ENCODE data around the gene AGBL1.

Gene AGBL1

GRCh38 chr15:86079508-86080266, at the start of gene AGBL1:
TSS of gene AGBL1 (plus strand) at chr15:86079871.
- no peak for DNase-seq

GRCh38 chr15:86034904-86035303, 44.8 kb upstream of the AGBL1 start:
- no peak for DNase-seq

- DNase-seq, result no peak
These were observed 43.4 kb upstream of the AGBL1 start for GRCh38 chr15:86036243-86036642.

GRCh38 chr15:86038491-86038890, 41.2 kb upstream of the AGBL1 start:
- DNase-seq, result no peak

- no peak for DNase-seq
These were observed 39.2 kb upstream of the AGBL1 start for GRCh38 chr15:86040356-86041033.

GRCh38 chr15:86041399-86041798, 38.3 kb upstream of the AGBL1 start:
- no peak for DNase-seq

GRCh38 chr15:86042226-86042625, 37.4 kb upstream of the AGBL1 start:
- no peak for DNase-seq

GRCh38 chr15:86044981-86045380, 34.7 kb upstream of the AGBL1 start:
- no peak for DNase-seq

GRCh38 chr15:86054338-86054737, 25.3 kb upstream of the AGBL1 start:
- no peak for DNase-seq

- DNase-seq, result no peak
These were observed 24.0 kb upstream of the AGBL1 start for GRCh38 chr15:86055688-86056087.

GRCh38 chr15:86059851-86060250, 19.8 kb upstream of the AGBL1 start:
- DNase-seq, result no peak

- DNase-seq, result no peak
These were observed 19.0 kb upstream of the AGBL1 start for GRCh38 chr15:86060674-86061073.

- no peak for DNase-seq
These were observed 18.1 kb upstream of the AGBL1 start for GRCh38 chr15:86061581-86061980.

- DNase-seq, result no peak
These were observed 16.9 kb upstream of the AGBL1 start for GRCh38 chr15:86062646-86063243.

GRCh38 chr15:86063356-86064095, 16.1 kb upstream of the AGBL1 start:
- no peak for DNase-seq

GRCh38 chr15:86064326-86064725, 15.3 kb upstream of the AGBL1 start:
- no peak for DNase-seq

GRCh38 chr15:86066174-86066834, 13.4 kb upstream of the AGBL1 start:
- DNase-seq, result no peak

- DNase-seq, result no peak
These were observed 6.4 kb upstream of the AGBL1 start for GRCh38 chr15:86073281-86073680.

- no peak for DNase-seq
These were observed 3.2 kb upstream of the AGBL1 start for GRCh38 chr15:86076468-86076867.

GRCh38 chr15:86077070-86077469, 2.6 kb upstream of the AGBL1 start:
- DNase-seq, result no peak

- no peak for DNase-seq
These were observed 631 bp downstream of the AGBL1 start for GRCh38 chr15:86080302-86080701.

GRCh38 chr15:86082619-86083380, 3.1 kb downstream of the AGBL1 start:
- DNase-seq, result no peak
